Amniotic stem cell (primary cell): ENCODE results near the gene PNPLA5.
A peak's percentile ranks its signal among the peaks of the same experiment; 100 is the strongest.
"Not testable (repeated sequence)": the region's sequence is repeated elsewhere in the genome, so short reads cannot be mapped to it uniquely, and the experiment has no call there.

ENCODE experiments used
- DNase-seq: peaks from one replicate; lab custom pipeline; 2025; lab: John Stamatoyannopoulos, UW

The PNPLA5 gene

GRCh38 chr22:43881091-43882061 is 10.4 kb downstream of the PNPLA5 start:
- no peak for DNase-seq

GRCh38 chr22:43880541-43880991 is 11.2 kb downstream of the PNPLA5 start:
- no peak for DNase-seq

DNA sequence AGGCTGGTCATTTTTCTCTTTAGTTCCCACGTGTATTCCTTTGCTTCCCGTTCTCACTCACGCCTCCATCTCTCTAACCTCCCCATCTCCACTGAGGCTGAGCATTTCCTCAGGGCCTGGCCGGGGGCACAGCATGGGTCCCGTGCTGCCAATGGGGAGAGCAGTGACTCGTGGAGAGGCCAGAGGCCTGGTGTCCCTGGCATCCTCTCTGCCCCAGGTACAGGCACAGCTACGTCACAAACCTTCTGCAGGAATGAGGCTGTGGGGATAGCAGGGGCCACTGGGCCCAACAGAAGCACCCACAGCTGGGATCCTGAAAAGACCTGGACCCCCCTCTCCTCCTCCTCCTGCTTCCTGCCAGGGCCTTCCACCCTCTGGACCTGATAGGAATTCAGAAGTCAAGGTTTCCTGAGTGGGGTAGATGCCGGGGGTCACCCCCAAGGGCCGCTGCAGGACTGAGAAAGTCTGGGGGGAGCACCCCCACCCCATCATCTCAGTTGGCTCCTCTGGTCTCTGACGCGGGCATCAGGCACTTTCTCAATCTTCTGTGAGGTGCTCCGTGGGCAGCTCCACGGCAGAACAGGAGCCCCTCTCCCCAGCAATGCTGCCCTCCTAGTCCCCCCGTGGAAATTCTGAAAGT is 11.8 kb downstream of the PNPLA5 start:
- no peak for DNase-seq

- DNase-seq: no peak
These were observed 12.8 kb downstream of the PNPLA5 start for GRCh38 chr22:43878831-43879550.

DNA sequence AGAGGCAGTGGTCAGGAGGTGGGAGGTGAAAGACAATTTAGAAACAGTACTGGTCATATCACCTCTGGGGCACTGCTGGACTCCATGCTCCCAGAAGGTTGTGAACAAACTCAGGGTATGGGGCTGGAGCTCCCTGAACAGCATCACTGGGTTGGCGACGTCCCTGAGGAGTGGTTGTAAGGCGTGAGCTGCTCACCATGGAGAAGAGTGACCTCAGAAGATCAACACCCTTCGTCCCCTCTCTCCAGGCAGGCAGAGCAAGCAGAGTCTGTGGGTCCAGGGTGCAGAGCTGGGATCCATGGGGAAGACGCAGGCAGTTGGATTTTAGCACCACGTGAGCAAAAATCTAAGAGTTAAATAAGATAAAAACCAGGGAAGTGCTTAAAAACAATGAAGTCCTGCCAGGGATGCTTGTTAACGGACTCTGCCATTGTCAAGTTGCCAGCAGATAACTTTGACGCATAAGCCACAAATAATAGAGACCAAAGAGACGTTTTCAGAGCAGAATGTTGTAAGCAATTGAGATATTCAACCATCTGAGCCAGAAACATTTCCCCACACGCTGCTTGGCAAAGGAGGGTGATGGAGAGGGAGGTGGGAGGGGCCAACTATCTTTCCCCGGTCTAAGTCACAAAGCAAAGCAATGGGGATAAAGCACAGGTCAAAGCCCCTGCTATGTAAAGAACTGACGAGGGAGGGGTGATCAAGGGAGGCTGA is 13.6 kb downstream of the PNPLA5 start:
- DNase-seq: no peak

GRCh38 chr22:43876866-43877509 is 14.8 kb downstream of the PNPLA5 start:
- no peak for DNase-seq

- no peak for DNase-seq
These were observed 22.0 kb downstream of the PNPLA5 start for GRCh38 chr22:43869799-43870198.

DNA sequence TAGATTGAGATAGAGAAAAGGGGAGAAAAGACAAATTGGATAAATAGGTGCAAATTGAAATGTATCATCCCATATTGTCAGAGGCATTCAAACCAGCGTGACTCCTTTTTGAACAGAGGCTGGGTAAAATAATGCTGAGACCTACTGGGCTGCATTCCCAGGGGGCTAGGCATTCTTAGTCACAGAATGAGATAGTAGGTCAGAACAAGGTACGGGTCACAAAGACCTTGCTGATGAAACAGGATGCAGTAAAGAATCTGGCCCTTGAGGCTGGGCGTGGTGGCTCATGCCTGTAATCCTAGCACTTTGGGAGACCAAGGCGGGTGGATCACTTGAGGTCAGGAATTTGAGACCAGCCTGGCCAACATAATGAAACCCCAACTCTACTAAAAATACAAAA is 22.8 kb downstream of the PNPLA5 start:
- DNase-seq: not testable (repeated sequence)

- peak; percentile 12 for DNase-seq
These were observed 23.8 kb downstream of the PNPLA5 start for GRCh38 chr22:43867839-43868635.

DNA sequence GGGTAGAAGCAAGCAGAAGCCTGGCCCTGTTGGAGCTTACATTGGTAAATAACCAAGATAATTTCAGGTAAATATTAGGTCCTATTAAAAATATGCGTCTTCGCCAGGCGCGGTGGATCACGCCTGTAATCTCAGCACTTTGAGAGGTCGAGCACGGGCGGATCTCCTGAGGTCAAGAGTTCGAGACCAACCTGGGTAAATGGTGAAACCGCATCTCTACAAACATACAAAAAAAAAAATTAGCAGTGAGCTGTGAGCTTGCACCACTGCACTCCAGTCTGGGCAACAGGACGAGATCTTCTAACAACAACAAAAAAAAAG is 29.0 kb downstream of the PNPLA5 start:
- no peak for DNase-seq

DNA sequence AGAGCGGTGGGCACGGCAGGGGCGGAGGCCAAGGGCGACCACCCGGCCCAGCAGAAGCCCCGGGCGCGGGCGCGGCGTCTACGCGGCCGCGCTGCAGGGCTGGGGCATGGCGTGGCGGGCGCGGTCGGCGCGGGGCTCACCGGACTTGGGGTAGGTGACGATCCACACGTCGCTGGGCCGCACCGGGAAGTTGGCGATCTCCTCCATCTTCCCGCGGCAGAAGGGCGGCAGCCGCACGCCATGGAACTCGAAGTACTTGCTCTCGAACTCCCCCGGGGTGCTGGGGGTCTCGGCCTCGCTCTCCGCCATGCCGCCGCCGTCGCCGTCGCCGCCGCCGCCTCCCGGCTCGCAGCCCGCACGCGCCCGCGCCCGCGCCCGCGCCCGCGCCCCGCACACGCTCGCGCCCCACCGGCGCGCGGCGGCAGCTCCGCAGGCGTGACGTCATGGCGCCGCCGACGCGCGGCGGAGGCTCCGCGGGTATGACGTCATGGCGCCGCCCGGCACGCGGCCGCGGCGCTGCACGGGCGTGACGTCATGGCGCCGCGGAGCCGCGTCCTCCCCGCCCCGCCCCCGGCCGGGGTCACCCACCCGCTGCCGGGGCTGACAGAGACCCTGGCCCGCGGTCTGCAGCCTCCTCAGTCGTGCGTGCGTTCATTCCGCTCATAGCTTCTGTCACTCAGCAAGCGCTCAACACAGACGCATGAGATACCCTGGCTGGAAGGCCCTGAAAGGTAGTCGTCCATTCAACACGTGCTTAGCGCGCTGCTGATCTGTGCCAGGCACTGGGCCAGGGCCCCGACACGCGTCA is 29.5 kb downstream of the PNPLA5 start, which contains the start of gene SULT4A1:
TSS of gene SULT4A1 (minus strand) at position 440 of the 808 bp plus-strand sequence. CDS start at position 309, 131 bp downstream.
- DNase-seq: no peak

DNA sequence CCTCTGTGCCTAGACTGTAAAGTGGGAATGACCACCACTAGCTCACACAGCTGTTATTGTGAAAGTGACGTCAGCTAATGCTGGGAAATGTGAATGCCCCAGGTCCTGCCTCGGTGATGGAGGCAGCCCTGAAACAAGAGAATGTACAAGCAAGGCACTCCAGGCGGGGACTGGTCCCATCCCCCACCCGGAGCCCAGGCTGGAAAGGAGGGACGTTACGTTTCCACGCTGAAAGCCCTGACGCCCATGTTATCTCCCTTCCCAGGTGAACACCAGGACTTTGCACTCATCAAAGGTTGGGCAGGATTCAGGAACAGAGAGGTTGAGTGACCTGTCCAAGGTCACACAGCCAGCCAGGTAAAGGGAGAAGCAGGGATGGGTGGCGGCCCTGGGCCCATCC is 30.3 kb downstream of the PNPLA5 start:
- no peak for DNase-seq

DNA sequence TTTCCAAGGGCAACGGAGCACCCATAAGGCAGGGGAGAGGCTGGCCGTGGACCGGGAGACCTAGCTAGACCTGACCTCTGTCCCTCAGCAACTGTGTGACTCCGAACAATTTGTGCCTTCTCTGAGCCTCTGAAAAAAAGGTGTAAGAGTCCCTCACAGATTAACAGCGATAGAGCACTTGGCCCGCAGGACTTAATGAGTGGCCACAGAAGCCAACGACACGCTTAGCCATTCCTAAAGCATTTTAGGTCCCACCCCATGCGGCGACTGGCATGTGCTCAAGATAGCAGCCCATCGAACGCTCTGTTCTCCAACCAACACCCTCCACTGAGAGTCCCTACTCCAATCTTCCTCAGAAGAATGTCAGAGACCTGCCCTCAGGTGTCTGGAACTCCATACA is 31.0 kb downstream of the PNPLA5 start:
- no peak for DNase-seq

GRCh38 chr22:43860126-43860525 is 31.7 kb downstream of the PNPLA5 start:
- DNase-seq: no peak

DNA sequence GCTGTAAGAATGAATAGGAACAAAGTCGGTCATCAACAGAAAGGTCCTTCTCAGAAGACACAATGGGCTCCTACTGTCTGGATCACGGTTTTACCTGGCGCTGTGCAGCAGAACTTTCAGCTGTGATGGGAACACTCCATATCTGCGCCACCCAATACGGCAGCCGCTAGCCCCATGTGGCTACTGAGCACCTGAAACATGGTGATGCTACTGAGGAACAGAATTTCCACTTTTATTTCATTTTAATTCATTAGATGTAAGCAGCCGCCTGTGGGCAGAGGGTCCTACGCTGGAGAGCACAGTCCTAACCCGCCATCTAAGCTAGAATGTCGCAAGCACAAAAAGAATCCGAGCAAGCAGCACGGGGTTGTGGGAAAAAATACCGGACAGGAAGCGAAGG is 32.2 kb downstream of the PNPLA5 start:
- no peak for DNase-seq

DNA sequence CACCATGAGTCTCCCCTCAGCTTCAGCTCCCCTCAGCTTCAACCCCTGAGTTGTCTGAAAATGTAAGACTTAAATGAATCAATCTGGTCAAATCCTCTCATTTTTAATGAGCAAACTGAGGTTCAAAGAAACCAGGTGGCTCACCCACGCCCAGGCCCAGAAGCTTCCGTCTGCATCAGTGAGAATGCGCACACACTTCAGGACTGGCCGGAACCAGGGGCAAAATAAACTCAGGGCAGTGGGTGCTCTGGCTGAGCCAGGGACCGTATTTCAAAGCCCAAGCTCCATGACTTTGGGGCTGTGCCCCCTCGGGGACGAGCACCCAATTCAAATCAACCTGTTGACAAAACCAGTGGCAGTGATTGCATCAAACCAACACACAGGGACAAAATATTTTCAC is 32.6 kb downstream of the PNPLA5 start:
- DNase-seq: no peak

DNA sequence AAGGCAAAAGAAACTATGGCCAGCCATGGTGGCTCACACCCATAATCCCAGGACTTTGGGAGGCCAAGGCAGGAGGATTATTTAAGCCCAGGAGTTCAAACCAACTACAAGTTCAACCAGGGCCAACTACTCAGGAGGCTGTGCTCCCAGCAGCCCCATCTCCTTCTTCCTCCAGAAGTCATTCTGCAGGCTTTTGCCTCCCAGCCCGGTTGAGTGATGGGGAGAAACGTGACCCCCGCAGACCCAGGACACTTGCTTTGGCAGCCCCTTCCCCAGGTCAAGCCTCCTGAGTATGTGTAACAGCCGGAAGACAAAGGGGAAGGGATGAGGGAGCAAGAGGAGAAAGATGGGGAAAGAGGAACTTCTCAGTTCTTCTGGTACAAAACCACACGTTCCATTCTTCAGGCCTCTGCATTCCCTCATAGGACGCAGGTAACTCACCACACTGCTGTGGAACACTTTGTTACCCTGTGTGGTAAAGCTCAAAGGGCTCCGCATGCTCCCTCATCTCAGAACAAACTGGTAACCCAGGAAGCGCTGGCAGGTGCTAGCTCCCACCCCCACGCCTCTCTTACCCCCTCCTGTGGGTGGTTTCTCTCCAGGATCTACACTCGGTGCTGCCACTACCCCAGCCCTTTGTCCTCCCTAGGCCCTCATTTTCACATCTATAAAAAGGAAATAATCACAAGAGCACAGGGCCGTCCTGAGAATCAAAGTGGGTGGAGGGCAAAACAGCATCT is 33.5 kb downstream of the PNPLA5 start:
- DNase-seq: no peak

DNA sequence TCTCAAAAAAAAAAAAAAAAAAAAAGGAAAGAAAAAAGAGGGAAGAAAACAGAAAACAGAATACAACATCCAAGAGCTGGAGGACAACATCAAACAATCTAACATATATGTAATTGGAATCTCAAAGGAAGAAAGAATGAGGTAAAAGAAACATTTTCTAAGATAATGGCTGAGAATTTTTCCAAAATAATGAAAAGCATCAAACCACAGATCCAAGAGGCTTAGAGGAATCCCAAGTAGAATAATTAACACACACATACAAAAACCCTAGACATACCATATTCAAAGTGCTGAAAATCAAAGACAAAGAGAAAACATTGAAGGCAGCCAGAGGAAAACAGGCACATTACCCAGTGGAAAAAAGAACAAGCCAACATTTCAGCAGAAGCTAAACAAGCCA is 34.4 kb downstream of the PNPLA5 start:
- no peak for DNase-seq

- DNase-seq: no peak
These were observed 36.4 kb downstream of the PNPLA5 start for GRCh38 chr22:43855431-43855830.
